ENCODE results near the gene WDR45B.

DNA sequence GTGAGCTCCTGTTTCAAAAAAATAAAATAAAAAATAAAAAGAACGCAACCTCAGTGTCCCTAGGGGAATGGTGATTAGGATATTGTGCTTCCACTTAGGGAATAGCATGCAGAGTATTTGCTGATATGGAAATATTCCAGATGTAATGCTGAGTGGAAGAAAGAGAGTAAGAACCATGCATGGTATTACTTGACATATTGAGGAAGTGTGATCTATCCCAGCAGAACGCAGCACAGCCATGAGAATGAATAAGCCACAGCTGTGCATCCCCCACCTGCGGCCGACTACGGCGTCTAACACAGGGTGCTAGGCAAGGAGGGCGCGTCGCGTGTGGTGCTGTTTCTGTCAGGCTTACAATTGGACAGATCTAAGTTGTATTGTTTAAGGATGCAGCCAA is 79.2 kb downstream of the WDR45B start:
- no peak for TF ChIP-seq CTCF (IDR thresholded peaks at IDR 0.05)
- no peak for TF ChIP-seq TCF7L2 (IDR thresholded peaks at IDR 0.05; ENCODE audit: low read depth, low read length)
- TF ChIP-seq POLR2AphosphoS5 (IDR thresholded peaks at IDR 0.05; ENCODE audit: low read depth, low read length): no peak
